GM08714 (cell line): Measurements from ENCODE around the gene SRP19.
"Not testable (repeated sequence)": the region's sequence is repeated elsewhere in the genome, so short reads cannot be mapped to it uniquely, and the experiment has no call there.

Source experiments
- H3K4me3 ChIP-seq: fragments of 200-500 bp; sonication (Bioruptor generic); 2 replicates; pipeline ENCODE4 v1.5.1; 2014; ENCODE audit warnings: mild to moderate bottlenecking, low read length, inconsistent platforms
- ZNF274 ChIP-seq: IDR thresholded peaks from 2 replicates; pipeline ENCODE4 v1.6.1; 2012; ENCODE audit warnings: mild to moderate bottlenecking, low read depth, low read length

Gene SRP19

GRCh38 chr5:112892776-112893175 is 31.7 kb downstream of the SRP19 start:
- no peak for TF ChIP-seq ZNF274
- no peak overlapping the region for H3K4me3 ChIP-seq

DNA sequence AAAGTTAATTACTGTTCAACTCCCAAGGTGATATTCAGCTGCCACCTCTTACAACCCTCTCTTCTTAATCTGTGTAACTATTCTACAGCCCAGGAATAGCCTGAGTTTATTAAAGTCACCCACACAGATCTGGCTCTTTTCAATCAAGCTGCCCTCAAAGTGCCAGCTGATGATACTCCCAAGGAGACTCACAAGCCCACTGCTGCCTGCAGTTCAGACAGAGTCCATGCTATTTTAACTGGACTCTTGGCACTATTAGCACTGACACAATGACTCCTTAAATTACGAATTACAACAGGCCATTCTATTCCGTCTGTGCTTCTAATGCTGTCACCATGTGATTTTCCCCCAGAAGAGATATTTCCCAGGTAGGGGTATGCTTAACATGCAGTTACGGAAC is 34.6 kb downstream of the SRP19 start:
- no peak overlapping the region for H3K4me3 ChIP-seq
- no peak for TF ChIP-seq ZNF274

GRCh38 chr5:112902561-112902960 is 41.5 kb downstream of the SRP19 start:
- H3K4me3 ChIP-seq = no peak overlapping the region
- no peak for TF ChIP-seq ZNF274

DNA sequence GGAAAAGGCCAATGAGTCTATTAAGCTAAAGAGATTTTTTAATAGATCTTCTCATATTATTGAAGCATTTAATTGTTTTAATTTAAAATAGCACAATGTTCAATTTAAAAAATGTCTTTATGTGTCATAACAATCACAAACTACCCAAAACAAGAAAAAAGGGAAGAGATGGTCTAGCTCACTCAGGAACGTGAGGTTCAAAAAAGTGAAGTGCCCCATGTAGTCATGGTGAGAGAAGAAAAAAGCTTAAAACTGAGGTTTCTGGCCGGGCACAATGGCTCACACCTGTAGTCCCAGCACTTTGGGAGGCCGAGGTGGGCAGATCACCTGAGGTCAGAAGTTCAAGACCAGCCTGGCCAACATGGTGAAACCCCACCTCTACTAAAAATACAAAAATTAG is 43.9 kb downstream of the SRP19 start:
- not testable (repeated sequence) for H3K4me3 ChIP-seq

- no peak overlapping the region for H3K4me3 ChIP-seq
- no peak for TF ChIP-seq ZNF274
These were observed 45.5 kb downstream of the SRP19 start for GRCh38 chr5:112906637-112907036.

- H3K4me3 ChIP-seq = no peak overlapping the region
- TF ChIP-seq ZNF274 = no peak
These were observed 46.1 kb downstream of the SRP19 start for GRCh38 chr5:112907166-112907631.

DNA sequence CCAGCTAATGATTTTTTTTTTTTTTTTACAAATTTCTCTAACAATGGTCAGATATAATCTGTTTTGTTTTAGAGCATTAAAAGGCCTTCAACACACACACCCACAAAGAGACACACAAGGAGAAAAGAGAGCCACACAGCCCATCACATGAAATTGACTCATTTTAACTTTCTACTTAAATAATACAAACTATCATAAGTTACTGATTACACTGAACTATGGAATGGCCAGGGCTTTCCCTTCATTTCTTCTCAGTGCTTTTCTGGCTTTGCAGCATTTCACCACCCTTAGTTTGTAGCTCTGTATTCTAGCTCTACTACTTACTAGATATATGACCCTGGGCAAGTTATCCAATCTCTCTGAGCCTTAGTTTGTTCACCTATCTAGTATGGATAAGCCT is 47.8 kb downstream of the SRP19 start:
- H3K4me3 ChIP-seq = no peak overlapping the region
- TF ChIP-seq ZNF274 = no peak

GRCh38 chr5:112910529-112910928 is 49.4 kb downstream of the SRP19 start:
- no peak for TF ChIP-seq ZNF274

DNA sequence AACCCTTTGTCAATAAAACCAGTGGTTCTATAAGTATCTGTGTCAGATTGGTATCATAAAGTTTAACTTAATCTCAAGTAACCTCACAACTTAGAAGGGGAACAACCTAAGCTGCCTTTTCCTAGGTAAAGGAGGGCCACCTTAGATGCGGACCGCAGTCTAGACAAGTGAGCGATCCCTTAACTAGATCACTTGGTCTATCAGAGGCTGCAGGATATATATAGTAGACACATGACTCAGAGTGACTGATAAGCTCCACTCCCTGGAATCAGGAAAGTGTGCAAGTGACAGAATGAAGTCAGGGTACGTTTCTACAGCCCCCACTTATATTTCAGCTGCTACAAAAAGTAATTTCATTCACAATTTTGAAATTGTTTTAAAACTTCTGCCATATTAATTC is 53.5 kb downstream of the SRP19 start:
- TF ChIP-seq ZNF274 = no peak
- H3K4me3 ChIP-seq = no peak overlapping the region

More at GRCh38 chr5:112910529-112910928, 49.4 kb downstream of the SRP19 start:
- H3K4me3 ChIP-seq = no peak overlapping the region

DNA sequence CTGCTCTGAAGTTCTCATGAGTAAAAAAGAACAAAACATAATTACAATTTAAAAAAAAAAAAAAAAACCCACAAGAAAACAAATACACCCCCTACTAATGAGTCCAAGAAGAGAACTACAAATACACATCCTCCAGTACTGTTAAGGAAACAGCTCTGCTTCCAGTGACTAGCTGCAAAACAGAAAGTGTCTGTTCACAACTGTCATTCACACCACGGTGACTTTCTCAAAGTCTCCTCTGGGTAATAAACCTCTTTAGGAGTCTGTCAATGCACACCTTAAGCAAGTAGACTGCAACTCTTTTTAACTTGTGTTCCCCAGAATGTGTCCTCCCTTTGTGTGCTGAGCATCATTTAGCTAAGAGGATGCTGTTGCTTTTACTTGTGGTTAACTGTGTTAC is 54.7 kb downstream of the SRP19 start:
- H3K4me3 ChIP-seq = no peak overlapping the region
- TF ChIP-seq ZNF274 = no peak

DNA sequence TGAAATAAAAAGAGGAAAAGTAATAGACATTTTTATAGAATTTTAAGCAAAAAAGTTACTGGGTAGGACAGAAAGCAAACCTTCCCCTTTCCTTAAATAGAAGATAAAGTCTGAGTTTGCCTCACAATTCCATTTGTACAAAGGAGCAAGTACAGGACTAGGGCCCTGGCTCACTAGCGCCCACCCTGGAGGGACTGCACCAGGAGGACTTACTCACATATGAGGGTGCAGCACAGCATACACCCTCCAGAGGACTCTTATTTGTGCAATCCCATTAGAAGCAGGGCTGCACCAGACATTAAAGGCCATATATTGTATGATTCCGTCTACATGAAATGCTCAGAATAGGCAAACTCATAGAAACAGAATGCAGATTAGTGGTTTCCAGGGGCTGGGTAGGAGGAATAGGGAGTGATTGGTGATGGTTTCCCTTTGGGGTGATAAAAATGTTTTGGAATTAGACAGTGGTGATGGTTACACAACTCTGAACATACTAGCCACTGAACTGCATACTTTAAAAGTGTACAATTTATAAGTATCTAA is 56.4 kb downstream of the SRP19 start:
- H3K4me3 ChIP-seq = no peak overlapping the region
- no peak for TF ChIP-seq ZNF274

- TF ChIP-seq ZNF274 = no peak
These were observed 57.0 kb downstream of the SRP19 start for GRCh38 chr5:112918136-112918535.

GRCh38 chr5:112918679-112919078 is 57.6 kb downstream of the SRP19 start:
- TF ChIP-seq ZNF274 = no peak
- H3K4me3 ChIP-seq = no peak overlapping the region

More at GRCh38 chr5:112918136-112918535, 57.0 kb downstream of the SRP19 start:
- no peak overlapping the region for H3K4me3 ChIP-seq
